ENCODE measurements around the gene RSBN1.
"Not testable (repeated sequence)": the region's sequence is repeated elsewhere in the genome, so short reads cannot be mapped to it uniquely, and the experiment has no call there.

RSBN1 gene

GRCh38 chr1:113742515-113742914 is 69.8 kb downstream of the RSBN1 start:
- no peak for DNase-seq (ENCODE audit: low spot score)

GRCh38 chr1:113734357-113735055 is 77.8 kb downstream of the RSBN1 start:
- no peak for DNase-seq (ENCODE audit: low spot score)

GRCh38 chr1:113732802-113733201 is 79.5 kb downstream of the RSBN1 start:
- no peak for DNase-seq (ENCODE audit: low spot score)

GRCh38 chr1:113721010-113721409 is 91.3 kb downstream of the RSBN1 start:
- no peak for DNase-seq (ENCODE audit: low spot score)

- not testable (repeated sequence) for DNase-seq (ENCODE audit: low spot score)
Measured at GRCh38 chr1:113718621-113719020, 93.7 kb downstream of the RSBN1 start.

- DNase-seq (ENCODE audit: low spot score): not testable (repeated sequence)
Measured at GRCh38 chr1:113717506-113717905, 94.8 kb downstream of the RSBN1 start.

- DNase-seq (ENCODE audit: low spot score): no peak
Measured at GRCh38 chr1:113714606-113715269, 97.5 kb downstream of the RSBN1 start.
